ENCODE results near the gene THADA. TPM values are rescaled to one million over a fixed set of nuclear protein-coding genes. Genes with fewer than 3 reads are reported as not detected.
"Not testable (repeated sequence)": the region's sequence is repeated elsewhere in the genome, so short reads cannot be mapped to it uniquely, and the experiment has no call there.

THADA gene
- total RNA-seq, 1 donor from 2014 or later = 14.2 TPM

GRCh38 chr2:43312755-43313641 lies 282.8 kb downstream of the THADA start:
- ATAC-seq (ENCODE audit: poor library complexity) (peak; percentile 46), DNase-seq (no peak)
- intact Hi-C loops (cut with DNase I) = no loop called here

- intact Hi-C loops (cut with DNase I) = no loop called here
- ATAC-seq (ENCODE audit: poor library complexity) (no peak), DNase-seq (no peak)
Measured at GRCh38 chr2:43311276-43311675, 284.6 kb downstream of the THADA start.

GRCh38 chr2:43309935-43310334 lies 285.9 kb downstream of the THADA start:
- no peak for DNase-seq
- intact Hi-C loops (cut with DNase I) = no loop called here

GRCh38 chr2:43307973-43308372 lies 287.9 kb downstream of the THADA start:
- ATAC-seq (ENCODE audit: poor library complexity) = no peak
- intact Hi-C loops (cut with DNase I) = no loop called here
- no peak for DNase-seq

More at GRCh38 chr2:43309935-43310334, 285.9 kb downstream of the THADA start:
- ATAC-seq (ENCODE audit: poor library complexity) = no peak

- ATAC-seq (ENCODE audit: poor library complexity) (no peak), DNase-seq (no peak)
- intact Hi-C loops (cut with DNase I) = no loop called here
Measured at GRCh38 chr2:43307046-43307445, 288.8 kb downstream of the THADA start.

DNA sequence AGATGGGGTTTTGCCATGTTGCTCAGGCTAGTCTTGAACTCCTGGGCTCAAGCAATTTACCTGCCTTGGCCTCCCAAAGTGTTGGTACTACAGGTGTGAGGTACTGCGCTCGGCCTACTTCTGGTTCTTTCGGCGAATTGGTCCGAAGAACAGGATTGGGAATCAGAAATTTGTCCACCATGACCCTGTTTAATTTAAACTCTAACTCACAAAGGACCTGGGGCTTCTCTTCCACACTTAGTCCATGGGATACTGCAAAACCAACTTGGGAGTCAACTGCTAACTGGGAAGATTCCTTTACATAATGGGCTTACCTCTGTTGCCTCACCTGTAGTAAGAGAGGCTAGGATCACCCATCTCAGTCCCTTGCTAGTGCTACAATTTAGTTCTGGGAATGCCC lies 289.6 kb downstream of the THADA start:
- DNase-seq (no peak), ATAC-seq (ENCODE audit: poor library complexity) (no peak)
- intact Hi-C loops (cut with DNase I) = no loop called here

DNA sequence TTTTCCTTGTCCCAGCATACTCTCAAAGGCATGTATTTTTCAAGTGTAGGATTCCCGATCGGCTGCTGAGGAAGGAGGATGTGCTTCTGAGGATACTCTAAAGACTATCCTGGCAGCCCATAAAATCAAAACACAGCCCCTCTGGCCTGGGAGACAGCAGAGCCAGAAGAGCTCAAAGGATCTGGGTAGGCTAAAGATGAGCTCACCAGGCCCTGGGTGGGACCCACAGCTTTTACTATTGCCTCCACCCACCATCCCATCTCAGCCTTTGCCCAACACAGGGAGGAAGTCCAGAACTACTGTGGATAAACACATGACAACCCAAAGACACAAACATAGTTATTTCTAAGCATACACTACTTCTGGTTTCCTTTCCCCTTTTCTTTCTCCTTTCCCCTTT lies 290.3 kb downstream of the THADA start:
- ATAC-seq (ENCODE audit: poor library complexity) (peak; percentile 78), DNase-seq (peak; percentile 71)
- intact Hi-C loops (cut with DNase I) = no loop called here

DNA sequence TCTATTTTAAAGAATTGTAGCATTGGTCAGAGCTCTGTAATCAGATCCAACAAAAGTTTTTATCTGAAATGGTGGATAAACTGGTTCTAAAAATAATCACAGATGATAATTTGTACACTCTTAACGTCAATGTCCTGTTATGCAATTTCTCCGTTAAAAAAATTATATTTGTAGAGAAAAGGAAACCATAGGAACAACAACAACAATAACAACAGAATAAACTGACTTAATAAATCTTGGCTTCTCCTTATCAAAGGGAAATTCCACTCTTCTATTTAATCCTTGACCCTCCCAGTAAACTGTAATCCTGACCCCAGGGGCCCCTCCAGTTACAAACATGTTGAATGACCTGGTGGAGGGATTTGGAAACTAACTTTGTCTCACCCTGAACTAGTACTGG lies 290.8 kb downstream of the THADA start:
- peak; percentile 75 for ATAC-seq (ENCODE audit: poor library complexity)
- intact Hi-C loops (cut with DNase I) = no loop called here
- no peak for DNase-seq

DNA sequence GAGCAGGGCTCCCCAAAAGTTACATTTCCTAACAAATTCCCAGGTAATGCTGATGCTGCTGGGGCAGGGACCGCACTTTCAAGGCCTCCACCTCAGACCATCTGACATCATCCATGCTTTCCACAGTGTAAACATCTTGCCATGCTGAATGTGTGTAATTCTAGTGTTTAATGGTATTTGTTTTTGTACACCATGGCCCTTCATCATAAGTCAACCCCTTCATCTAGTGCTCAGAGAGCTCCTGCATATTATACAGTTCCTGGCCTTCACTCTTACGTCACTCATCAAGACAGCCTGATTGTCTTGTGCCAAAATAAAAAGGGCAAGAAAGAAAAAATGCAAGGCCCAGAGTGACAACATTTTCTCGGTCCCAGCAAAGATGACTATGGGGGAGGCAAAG lies 291.9 kb downstream of the THADA start:
- DNase-seq (no peak), ATAC-seq (ENCODE audit: poor library complexity) (no peak)
- intact Hi-C loops (cut with DNase I) = no loop called here

DNA sequence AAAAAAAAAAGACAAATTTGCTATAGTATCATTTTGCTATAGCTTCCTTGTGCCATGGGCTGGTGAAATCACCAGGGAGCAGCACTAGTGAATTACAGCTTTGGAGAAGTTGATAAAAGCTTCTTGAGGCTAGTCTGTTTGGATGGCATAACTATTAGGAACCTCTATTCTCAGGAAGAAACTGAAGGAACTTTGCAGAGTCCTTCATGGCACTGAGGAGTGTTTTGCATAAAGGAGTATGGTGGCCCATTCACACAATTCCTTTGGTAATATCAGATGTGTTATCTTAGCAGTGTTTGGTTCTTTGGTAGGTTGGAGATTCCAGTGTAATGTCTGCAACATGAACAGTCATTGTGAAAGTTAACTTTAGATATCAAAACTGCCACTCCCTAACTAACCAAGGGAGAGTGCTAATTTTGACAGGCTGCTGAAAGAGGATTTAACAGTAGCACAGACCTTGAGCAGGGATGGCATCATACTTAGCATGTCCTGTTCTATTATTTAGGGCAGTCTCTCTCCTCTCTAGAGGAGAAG lies 292.8 kb downstream of the THADA start:
- DNase-seq = no peak
- ATAC-seq (ENCODE audit: poor library complexity) = no peak
- intact Hi-C loops (cut with DNase I) = no loop called here

GRCh38 chr2:43302182-43302960 lies 293.5 kb downstream of the THADA start:
- no peak for ATAC-seq (ENCODE audit: poor library complexity)
- DNase-seq = no peak
- intact Hi-C loops (cut with DNase I) = no loop called here

DNA sequence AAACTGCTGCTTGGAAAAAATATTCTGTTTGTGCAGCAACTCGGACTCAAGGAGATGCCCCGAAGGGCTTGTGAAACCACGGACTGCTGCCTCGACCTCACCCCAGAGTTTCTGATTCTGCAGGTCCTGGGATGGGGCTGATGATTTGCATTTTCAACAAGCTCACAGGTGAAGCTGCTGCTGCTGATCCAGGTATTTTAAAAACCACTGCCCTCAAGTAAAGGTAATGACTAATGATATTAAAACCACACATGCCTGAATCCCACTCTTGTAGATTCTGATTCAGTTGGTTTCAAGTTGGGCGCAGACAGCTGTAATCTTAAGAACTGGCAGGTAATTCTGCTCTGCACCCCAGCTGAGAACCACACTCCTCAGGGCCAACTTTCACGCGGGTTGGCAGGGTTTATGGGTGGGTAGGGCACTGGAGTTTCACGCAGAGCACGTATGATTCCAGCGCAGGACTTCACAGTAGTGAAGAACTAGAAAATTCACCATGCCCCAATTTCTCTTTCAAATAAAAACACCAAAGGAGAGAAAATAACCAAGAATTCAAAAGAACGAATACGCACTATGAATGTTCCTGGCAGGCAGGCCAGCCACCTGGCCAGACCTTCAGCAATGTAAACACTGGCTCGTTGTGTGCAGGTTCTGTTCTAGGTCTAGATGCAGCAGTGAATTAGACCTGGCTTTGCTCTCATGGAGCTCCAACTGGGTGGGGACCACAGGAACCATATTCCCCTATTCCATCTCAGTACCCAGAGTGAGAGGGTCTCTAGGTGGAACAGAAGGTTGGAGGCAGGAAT lies 294.9 kb downstream of the THADA start:
- no peak for DNase-seq
- no peak for ATAC-seq (ENCODE audit: poor library complexity)
- intact Hi-C loops (cut with DNase I) = no loop called here

DNA sequence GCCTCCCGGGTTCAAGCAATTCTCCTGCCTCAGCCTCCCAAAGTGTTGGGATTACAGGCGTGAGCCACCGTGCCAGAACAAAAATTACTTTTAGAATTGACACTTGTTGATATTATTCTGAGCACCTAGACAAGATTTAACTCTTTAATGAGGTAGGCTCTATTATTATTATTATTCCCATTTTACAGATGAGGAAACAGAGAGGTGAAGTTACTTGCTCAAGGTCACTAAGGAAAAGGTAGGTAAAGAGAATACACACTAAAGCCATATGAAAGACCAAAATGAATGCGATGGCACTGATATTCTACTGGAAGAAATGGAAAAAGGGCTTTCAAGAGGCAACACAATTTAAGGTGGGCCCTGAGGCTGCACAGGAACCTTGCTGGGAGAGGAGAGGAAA lies 295.6 kb downstream of the THADA start:
- no peak for ATAC-seq (ENCODE audit: poor library complexity)
- no peak for DNase-seq
- intact Hi-C loops (cut with DNase I) = no loop called here

DNA sequence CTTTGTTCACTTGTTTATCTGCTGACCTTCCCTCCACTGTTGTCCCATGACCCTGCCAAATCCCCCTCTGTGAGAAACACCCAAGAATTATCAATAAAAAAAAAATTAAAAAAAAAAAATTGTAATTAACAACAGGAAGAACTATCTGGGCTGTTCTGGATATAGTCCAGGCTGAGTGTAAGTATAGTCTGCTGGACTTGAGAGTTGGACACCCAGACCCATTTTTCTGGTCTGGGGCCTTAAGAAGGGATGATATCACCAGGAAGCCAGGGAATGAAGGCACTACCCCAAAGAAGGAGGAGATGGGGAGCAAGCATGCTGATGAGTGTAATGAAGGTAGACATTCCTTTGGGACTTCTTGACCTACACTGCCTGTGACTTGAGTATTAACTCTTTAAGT lies 297.3 kb downstream of the THADA start:
- ATAC-seq (ENCODE audit: poor library complexity) (no peak), DNase-seq (no peak)
- intact Hi-C loops (cut with DNase I) = no loop called here

- DNase-seq; ATAC-seq (ENCODE audit: poor library complexity); intact Hi-C loops (cut with DNase I): not testable (repeated sequence)
Measured at GRCh38 chr2:43297740-43298139, 298.1 kb downstream of the THADA start.

DNA sequence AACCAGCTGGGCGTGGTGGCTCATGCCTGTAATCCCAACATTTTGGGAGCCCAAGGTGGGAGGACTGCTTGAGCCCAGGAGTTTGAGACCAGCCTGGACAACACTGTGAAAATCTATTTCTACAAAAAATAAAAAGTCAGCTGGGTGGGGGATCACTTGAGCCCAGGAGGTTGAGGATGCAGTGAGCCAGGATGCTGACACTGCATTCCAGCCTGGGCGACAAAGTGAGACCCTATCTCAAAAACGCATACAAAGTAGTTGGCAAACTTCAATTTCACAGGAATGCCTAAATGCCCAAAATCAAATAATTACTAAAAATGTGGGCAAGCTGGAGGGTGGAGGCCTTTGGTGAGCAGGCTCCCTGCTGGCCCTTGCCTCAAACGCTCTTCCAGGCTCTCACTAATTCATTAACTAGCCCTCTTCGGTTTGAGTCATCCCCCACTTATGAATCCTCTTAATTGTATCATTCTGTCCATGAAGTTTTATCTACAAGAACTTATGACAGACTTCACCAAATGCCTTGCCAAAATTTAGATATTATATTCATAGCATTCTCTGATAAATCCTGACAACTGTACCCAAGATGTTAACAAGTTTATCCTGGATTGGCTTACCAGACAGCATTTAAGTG lies 300.8 kb downstream of the THADA start:
- no peak for ATAC-seq (ENCODE audit: poor library complexity)
- intact Hi-C loops (cut with DNase I) = no loop called here
- DNase-seq = no peak

DNA sequence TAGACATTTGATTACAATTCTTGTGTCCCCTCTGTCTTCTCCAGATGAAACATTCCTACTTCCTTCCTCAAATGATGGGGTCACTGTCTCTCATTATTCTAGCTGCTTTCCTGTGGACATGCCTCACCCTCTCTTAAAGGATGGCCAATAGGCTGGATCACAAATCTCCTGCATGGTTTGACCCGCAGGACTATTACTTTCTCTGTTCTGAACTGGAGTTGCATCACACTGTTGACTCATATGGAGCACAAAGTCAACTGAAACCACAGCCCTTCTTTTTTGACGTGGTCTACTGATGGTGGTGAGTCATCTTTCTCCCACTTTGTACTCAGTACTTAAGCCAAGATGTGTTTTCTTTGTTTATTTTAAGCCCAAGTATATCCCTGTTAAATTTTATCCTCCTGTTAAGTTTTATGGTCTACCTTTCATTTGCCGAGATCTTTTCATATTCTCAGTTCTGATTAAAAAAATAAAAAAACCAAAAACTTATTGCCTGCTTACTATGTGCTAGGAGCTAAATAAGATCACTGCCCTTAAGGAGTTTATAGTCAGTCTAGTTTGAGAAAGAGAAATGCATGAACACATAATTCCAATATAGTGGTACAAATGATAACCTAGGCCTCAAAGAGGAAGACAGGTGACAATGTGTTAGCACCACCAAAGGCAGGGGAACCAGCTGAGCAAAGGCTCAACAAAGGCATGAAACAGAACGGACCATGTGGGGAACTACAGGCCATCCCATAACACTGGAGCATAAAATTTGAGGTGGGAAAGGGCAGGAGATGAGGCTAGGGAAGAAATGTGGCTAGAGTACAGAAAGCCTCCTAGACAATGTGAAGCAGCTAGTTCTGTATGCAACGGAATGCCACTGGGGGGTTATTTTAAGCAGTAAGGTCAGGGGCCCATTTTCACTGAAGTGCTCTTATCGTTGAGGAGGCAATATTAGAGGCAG lies 301.8 kb downstream of the THADA start:
- DNase-seq (no peak), ATAC-seq (ENCODE audit: poor library complexity) (peak; percentile 95)
- intact Hi-C loops (cut with DNase I) = no loop called here

Data from Right ventricle myocardium superior (tissue), 1 donor.